GM18909 (cell line): ENCODE results near the gene PNMA8C.
"Not testable (repeated sequence)": the region's sequence is repeated elsewhere in the genome, so short reads cannot be mapped to it uniquely, and the experiment has no call there.

Experiments used
- ATAC-seq: cut with Tn5 transposase; IDR thresholded peaks from one replicate; pipeline ENCODE4 v1.9.1; 2021; ENCODE audit warnings: mild to moderate bottlenecking; ENCODE audit not compliant: unreplicated experiment, poor library complexity

Gene PNMA8C

DNA sequence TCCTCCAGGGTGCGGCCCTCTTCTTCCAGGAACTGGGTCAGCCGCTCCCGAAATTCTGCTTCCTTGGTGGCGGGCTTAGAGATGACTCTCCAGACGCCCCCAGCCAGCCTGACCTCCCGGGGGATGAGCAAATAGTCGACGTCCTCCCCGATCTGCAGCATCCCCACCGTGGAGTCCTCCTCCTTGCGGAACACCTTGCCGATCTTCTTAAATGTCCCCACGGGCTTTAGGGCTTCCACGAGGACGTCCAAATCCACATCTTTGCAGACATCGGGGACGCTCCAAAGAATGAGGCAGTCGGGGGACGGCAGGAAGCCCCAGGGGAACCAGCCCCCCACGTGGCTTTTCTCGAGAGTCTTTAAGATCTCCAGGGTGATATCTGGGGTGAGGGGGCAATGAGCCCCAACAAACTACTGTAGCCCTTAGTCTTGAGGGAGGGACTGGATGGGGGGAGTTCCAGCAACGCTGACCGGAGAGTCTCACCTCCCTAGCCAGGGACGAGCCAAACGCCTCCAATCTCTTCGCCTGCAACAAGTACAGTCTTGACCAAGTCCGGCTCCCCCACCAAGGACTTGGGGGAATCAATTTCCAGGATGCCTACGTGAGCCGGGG lies 16.0 kb downstream of the PNMA8C start:
- no peak for ATAC-seq

GRCh38 chr19:46411925-46412649 lies 16.6 kb downstream of the PNMA8C start:
- ATAC-seq = no peak

DNA sequence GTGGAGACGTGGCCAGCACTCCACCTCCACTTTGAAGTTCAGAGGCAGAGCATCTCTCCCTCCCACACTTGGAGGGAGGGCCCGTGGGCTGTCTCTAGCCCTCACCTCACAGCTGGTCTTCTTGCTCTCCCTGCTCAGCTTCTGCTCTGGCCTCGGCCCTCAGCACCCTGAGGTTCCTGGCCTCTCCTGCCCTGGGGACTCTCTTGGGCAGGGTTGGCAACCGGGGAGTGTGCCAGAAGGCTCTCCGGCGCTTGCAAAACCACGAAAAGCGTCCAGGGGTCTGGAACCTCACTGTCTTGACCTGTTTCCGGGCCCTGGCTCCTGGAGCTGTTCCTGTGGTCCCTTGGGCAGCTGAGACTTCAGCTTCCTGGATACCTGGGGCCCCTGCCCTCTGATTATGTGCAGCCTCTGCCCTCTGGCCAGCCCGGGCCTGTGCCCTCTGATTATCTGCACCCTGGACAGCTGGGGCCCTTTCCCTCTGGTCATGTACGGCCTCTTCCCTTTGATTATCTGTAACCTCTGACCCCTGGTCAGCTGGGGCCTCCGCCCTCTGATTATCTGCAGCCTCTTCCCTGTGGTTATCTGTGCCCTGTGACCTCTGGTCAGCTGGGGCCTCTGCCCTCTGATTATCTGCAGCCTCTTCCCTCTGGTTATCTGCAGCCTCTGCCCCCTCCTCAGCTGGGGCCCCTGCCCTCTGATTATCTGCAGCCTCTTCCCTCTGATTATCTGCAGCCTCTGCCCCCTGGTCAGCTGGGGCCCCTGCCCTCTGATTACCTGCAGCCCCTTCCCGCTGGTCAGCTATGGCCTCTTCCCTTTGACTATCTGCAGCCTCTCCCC lies 17.4 kb downstream of the PNMA8C start:
- no peak for ATAC-seq

- no peak for ATAC-seq
These were observed 18.3 kb downstream of the PNMA8C start for GRCh38 chr19:46410205-46411087.

- no peak for ATAC-seq
These were observed 19.5 kb downstream of the PNMA8C start for GRCh38 chr19:46409191-46409590.

GRCh38 chr19:46408664-46409039 lies 20.1 kb downstream of the PNMA8C start:
- ATAC-seq = no peak

DNA sequence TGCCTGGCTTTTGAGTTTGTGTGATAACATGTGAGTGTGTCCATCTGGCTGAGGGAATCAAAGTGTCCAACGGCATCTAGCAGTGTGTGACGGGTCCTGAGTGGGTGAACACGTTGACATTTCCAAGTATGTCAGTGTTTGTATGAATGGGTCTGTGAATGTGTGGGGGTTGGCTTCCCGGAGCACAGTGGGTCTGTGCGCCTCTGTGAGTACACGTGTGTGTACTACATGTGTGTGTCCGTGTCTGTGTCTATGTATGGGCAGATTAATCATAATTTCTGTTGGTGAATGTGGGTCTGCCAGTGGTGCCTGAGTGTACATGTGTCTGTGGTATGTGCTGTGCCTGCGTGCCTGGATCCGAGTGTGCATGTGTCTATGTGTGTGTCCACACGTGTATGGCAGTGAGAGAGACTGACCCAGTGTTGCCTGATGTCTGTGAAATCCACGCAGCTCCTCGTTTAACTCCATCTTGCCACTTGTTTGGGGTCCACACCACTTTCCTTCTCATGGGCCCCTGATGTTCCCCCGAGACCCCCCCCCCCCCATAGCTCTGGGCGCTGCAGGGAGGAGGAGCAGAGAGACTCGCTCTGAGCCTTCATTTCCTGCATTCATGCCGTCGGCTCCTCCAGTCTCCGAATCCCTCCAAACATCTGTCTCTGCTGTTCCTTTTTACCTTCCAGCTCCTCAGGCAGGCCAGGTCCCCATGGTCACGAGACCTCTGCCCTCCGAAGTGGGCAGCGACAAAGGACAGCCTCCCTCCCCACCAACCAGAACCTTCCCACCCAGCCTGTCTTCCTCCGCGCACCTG lies 20.7 kb downstream of the PNMA8C start:
- ATAC-seq = no peak

- no peak for ATAC-seq
These were observed 21.8 kb downstream of the PNMA8C start for GRCh38 chr19:46406976-46407375.

DNA sequence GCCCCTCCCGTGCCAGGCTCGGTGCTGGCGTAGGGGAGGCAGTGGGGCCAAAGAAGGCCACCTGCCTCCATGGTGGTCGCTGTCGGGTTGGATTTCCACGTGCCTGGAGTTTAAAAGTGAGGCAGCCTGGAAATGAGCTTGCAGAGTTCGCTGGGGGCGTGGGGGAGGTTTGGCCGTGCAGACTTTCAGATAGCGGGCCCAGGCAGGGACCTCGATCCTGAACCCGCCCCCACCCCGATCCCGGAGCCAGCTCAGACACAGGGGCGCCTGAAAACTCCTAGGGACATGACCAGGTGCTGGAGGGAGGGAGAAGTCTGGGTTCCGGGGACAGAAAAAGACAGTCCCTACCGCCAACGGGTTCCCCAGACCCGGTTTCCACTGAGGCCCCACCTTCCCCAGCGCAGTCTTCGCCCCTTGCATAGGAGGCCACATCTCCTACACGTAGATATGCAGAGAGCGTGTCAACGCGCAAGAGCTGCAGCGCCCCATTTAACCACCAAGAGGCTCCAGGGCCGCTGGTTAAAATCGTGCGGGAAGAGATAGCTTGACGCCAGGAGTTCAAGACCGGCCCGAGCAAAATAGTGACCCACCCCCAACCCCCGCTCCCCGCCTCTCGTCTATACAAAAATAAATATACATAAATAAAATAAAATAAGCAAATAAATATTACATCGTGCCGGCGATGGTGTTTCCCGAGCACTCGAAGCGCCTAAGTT lies 23.8 kb downstream of the PNMA8C start:
- no peak for ATAC-seq

- ATAC-seq = no peak
These were observed 24.5 kb downstream of the PNMA8C start for GRCh38 chr19:46404055-46404752.

DNA sequence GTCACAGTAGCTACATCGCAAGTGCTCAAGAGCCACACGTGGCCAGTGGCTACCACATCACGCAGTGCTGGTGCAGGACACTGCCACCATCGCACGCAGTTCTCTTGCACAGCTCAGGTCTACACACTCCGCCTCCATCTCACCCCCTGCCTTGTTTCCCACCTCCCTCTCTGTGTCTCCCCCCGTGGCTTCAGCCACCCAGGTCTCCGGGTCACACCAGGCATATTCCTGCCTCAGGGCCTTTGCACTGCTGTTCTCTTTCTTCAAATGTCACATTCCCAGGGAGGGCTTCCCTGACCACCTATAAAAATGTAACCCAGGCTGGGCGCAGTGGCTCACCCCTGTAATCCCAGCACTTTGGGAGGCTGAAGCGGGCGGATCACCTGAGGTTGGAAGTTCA lies 26.0 kb downstream of the PNMA8C start:
- ATAC-seq = no peak

DNA sequence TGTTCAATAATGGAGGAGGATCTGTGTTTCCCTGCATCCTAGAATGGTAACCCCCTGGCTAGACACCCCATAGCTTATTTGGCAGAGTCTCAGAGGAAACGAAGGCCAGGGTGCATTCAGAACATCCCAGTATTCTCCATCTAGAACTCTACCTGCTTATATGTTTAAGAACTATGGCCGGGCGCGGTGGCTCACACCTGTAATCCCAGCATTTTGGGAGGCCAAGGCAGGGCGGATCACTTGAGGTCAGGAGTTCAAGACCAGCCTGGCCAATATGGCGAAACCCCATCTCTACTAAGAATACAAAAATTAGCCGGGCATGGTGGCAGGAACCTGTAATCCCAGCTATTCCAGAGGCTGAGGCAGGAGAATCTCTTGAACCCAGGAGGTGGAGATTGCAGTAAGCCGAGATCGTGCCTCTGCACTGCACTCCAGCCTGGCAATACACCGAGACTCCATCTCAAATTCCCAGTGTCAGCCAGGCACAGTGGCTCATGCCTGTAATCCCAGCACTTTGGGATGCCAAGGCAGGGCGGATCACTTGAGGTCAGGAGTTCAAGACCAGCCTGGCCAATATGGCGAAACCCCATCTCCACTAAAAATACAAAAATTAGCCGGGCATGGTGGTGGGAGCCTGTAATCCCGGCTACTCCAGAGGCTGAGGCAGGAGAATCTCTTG lies 30.8 kb downstream of the PNMA8C start:
- not testable (repeated sequence) for ATAC-seq

DNA sequence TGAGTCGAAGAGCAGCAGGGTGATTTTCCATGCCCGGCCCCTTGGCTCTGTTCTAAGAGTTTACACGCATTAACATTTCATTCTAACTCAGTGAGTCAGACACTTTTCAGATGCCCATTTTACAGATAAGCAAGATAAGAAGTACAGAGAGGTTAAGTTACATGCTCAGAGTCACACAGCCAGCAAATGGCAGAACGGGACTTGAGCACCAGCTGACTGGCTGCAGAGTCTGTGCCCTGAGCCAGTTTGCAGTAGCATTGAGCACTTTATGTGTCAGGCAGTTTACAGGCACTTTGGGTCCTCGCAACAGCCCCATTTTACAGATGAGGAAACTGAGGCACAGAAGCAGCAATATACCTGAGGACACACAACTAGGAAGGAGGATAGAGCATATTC lies 34.3 kb downstream of the PNMA8C start:
- ATAC-seq = no peak

DNA sequence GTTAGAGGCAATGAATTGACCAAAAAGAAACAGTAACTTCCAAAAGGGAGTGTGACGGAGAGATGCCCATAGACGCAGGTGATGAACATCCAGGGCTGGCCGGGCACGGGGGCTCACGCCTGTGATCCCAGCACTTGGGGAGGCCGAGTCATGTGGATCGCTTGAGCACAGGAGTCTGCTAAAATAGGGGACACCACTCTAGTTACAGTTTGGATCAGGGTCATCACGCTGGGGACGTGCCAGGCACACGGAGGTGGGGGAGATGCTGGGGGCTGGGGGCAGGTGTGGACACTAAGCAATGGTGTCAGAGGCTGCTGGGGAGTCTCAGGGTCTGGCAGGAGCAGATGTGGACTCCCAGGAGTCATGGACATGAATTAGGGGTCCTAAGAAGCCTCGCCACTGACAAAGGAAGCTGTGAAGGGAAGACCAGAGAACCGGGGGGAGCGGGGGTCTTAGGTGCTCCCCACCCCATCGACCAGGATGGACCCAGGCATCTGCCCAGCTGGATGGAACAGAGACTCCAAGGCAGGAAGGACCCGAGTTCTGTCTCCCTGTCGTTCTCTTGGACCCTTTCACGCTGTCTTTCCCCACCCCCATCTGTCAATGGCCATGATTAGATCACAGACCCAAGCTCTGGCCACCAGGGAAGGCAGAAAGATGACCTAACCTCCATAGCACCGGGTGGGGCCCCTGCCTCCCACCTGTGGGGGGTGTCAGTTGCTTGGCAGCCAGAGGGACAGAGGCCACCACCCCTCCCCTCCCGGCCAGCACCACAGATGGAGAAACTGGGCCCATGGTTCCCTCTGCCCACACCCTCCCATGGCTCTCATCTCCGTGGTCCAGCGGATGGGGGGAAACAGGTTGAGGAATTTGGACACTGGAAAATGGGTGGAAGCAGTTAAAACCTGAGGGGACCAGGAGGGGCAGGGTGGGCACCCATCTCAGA lies 35.0 kb downstream of the PNMA8C start:
- no peak for ATAC-seq

DNA sequence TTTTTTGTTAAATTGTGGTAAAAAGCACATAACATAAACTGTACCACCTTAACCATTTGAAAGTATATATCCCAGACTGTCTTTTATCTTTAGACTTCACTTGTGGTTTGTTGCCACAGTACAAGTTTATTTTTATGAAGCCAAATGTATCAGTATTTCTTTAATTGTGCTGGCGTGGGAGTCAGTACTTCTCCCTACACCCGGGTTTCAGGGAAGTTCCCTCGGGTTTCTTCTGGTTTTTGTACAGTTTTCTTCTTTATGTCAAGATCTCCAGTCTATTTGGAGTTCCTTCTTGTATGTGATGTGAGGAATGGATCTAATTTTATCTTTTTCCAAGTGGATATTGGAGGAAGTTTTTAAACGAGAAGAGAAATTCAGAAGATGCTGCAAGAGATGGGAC lies 35.9 kb downstream of the PNMA8C start:
- ATAC-seq = no peak

DNA sequence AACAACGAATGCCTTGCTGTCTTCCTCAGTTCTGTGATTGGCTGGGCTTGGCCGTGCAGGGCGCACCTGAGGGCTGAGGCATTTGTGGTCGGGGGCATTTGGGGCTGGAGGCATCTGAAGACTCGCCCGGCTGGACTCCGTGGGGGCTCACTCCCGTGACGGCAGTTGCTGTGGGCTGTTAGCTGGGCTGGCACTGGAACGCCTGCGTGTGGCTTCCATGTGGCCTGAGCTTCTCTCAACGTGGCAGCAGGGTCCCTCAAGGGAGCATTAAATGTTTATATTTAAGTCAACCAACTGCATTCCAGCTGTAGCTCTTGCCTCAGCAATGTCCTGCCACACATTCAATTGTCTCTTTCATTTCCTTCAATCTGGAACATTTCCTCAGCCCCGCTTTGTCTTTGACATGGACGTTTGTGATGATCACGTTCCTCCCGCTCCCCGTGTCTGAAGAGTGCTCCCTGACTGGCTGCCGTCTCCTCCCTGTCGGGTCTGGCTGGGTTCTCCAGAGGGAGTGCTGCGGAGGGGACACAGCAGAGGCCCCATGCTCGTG lies 36.4 kb downstream of the PNMA8C start:
- ATAC-seq = no peak
